Parathyroid adenoma (tissue), 2 donors: ENCODE results near the gene ZNF320.
"Not testable (repeated sequence)": the region's sequence is repeated elsewhere in the genome, so short reads cannot be mapped to it uniquely, and the experiment has no call there.

Experiments used
- H2AFZ ChIP-seq: fragments of 300-600 bp; sonication (generic); one replicate; pipeline ENCODE4 v1.7.0; 2017; ENCODE audit warnings: antibody characterized with exemption, mild to moderate bottlenecking
- H3K27ac ChIP-seq: fragments of 300-600 bp; sonication (generic); one replicate; pipeline ENCODE4 v1.7.0; 2017
- H3K27me3 ChIP-seq: fragments of 300-600 bp; sonication (generic); one replicate; pipeline ENCODE4 v1.7.0; 2017; ENCODE audit warnings: low read length; ENCODE audit not compliant: control insufficient read depth, insufficient read depth
- H3K36me3 ChIP-seq: fragments of 300-600 bp; sonication (generic); one replicate; pipeline ENCODE4 v1.7.0; 2017; ENCODE audit warnings: low read length; ENCODE audit not compliant: control insufficient read depth, insufficient read depth
- H3K4me1 ChIP-seq: fragments of 300-600 bp; sonication (generic); one replicate; pipeline ENCODE4 v1.7.0; 2017; ENCODE audit warnings: control low read depth
- H3K4me2 ChIP-seq: fragments of 300-600 bp; sonication (generic); one replicate; pipeline ENCODE4 v1.7.0; 2017; ENCODE audit warnings: low read length
- H3K4me3 ChIP-seq: fragments of 300-600 bp; sonication (generic); one replicate; pipeline ENCODE4 v1.7.0; 2017; ENCODE audit warnings: low read depth, low read length
- H3K79me2 ChIP-seq: fragments of 300-600 bp; sonication (generic); one replicate; pipeline ENCODE4 v1.7.0; 2017; ENCODE audit warnings: control low read depth
- H3K9ac ChIP-seq: fragments of 300-600 bp; sonication (generic); one replicate; pipeline ENCODE4 v1.7.0; 2017; ENCODE audit warnings: mild to moderate bottlenecking
- H3K9me3 ChIP-seq: fragments of 300-600 bp; sonication (generic); one replicate; pipeline ENCODE4 v1.7.0; 2017; ENCODE audit warnings: low read length; ENCODE audit not compliant: control insufficient read depth
- CTCF ChIP-seq: fragments of 300-600 bp; sonication (generic); IDR thresholded peaks from one replicate; pipeline ENCODE4 v1.7.0; 2017; ENCODE audit warnings: antibody characterized with exemption, mild to moderate bottlenecking
- donor health status: primary hyperparathyroidism.

ZNF320 gene

GRCh38 chr19:52938761-52939160 is 41.3 kb upstream of the ZNF320 start:
- no peak overlapping the region for H3K4me2 ChIP-seq
- no peak overlapping the region for H2AFZ ChIP-seq
- H3K4me1 ChIP-seq, result no peaks in the 10 kb centered on the region
- no peak overlapping the region for H3K4me3 ChIP-seq
- no peaks in the 10 kb centered on the region for H3K36me3 ChIP-seq
- H3K9ac ChIP-seq, result no peak overlapping the region
- H3K27me3 ChIP-seq, result no peaks in the 10 kb centered on the region
- no peak overlapping the region for H3K27ac ChIP-seq
- no peaks in the 10 kb centered on the region for H3K79me2 ChIP-seq
- no peak for TF ChIP-seq CTCF
- no peaks in the 10 kb centered on the region for H3K9me3 ChIP-seq

- no peak overlapping the region for H3K9ac ChIP-seq
- no peak overlapping the region for H3K27ac ChIP-seq
- TF ChIP-seq CTCF, result no peak
Measured at GRCh38 chr19:52936954-52937325, 39.5 kb upstream of the ZNF320 start.

GRCh38 chr19:52936151-52936953 is 38.9 kb upstream of the ZNF320 start:
- Histone ChIP-seq H3K79me2 (no peaks in the 10 kb centered on the region), H3K36me3 (no peaks in the 10 kb centered on the region), H3K4me3 (no peak overlapping the region), H3K27ac (no peak overlapping the region), H3K9me3 (no peaks in the 10 kb centered on the region), H3K4me1 (no peaks in the 10 kb centered on the region), H3K27me3 (no peaks in the 10 kb centered on the region), H3K9ac (no peak overlapping the region), H3K4me2 (no peak overlapping the region), H2AFZ (no peak overlapping the region)
- TF ChIP-seq CTCF, result no peak

More at GRCh38 chr19:52936954-52937325, 39.5 kb upstream of the ZNF320 start:
- no peak overlapping the region for H3K4me2 ChIP-seq
- no peaks in the 10 kb centered on the region for H3K4me1 ChIP-seq
- H3K9me3 ChIP-seq, result no peaks in the 10 kb centered on the region
- H3K36me3 ChIP-seq, result no peaks in the 10 kb centered on the region
- no peaks in the 10 kb centered on the region for H3K27me3 ChIP-seq
- no peak overlapping the region for H2AFZ ChIP-seq
- no peak overlapping the region for H3K4me3 ChIP-seq
- H3K79me2 ChIP-seq, result no peaks in the 10 kb centered on the region

- no peak overlapping the region for H3K27ac ChIP-seq
- no peaks in the 10 kb centered on the region for H3K27me3 ChIP-seq
- H3K79me2 ChIP-seq, result no peaks in the 10 kb centered on the region
- no peaks in the 10 kb centered on the region for H3K4me1 ChIP-seq
- H3K9ac ChIP-seq, result no peak overlapping the region
- H3K36me3 ChIP-seq, result no peaks in the 10 kb centered on the region
- no peak overlapping the region for H3K4me3 ChIP-seq
- no peak overlapping the region for H2AFZ ChIP-seq
- no peak for TF ChIP-seq CTCF
- no peak overlapping the region for H3K4me2 ChIP-seq
- H3K9me3 ChIP-seq, result no peaks in the 10 kb centered on the region
Measured at GRCh38 chr19:52935434-52935833, 38.0 kb upstream of the ZNF320 start.

GRCh38 chr19:52924641-52925040 is 27.2 kb upstream of the ZNF320 start:
- not testable (repeated sequence) for H3K27me3 ChIP-seq, H3K9me3 ChIP-seq, H2AFZ ChIP-seq, H3K4me1 ChIP-seq, H3K36me3 ChIP-seq, H3K4me2 ChIP-seq, H3K9ac ChIP-seq, H3K4me3 ChIP-seq, H3K79me2 ChIP-seq, H3K27ac ChIP-seq
